Mesothelial cell of epicardium (in vitro differentiated cells): ENCODE measurements around the gene FCSK. TPM values are rescaled to one million over a fixed set of nuclear protein-coding genes. Genes with fewer than 3 reads are reported as not detected.
A peak's percentile ranks its signal among the peaks of the same experiment; 100 is the strongest.

Experiments used
- DNase-seq, 2 experiments: peaks; one replicate each; pipeline ENCODE4 v3.0.0; 2021; ENCODE audit warnings: low spot score in 2 of 2; ENCODE audit not compliant: unreplicated experiment in 2 of 2
- H3K27ac Mint-ChIP-seq: 2 replicates; pipeline ENCODE4 v1.8.0; 2021; ENCODE audit warnings: mixed read lengths
- H3K27me3 Mint-ChIP-seq: 2 replicates; pipeline ENCODE4 v1.8.0; 2021; ENCODE audit warnings: low read depth, mixed read lengths
- H3K36me3 Mint-ChIP-seq: 2 replicates; pipeline ENCODE4 v1.8.0; 2021; ENCODE audit warnings: mixed read lengths
- H3K4me1 Mint-ChIP-seq: 2 replicates; pipeline ENCODE4 v1.8.0; 2021; ENCODE audit warnings: mixed read lengths
- H3K4me3 Mint-ChIP-seq: 2 replicates; pipeline ENCODE4 v1.8.0; 2021; ENCODE audit warnings: mild to moderate bottlenecking, moderate library complexity, mixed read lengths
- H3K9me3 Mint-ChIP-seq: 2 replicates; pipeline ENCODE4 v1.8.0; 2021; ENCODE audit warnings: mixed read lengths
- total RNA-seq: library from RNA; stranded (reverse); gene quantifications from 3 replicates; pipeline ENCODE4 v1.2.1, GENCODE V29; 2021
- TF ChIP-seq, protein P1 (sequence below): fragments of 200-600 bp; sonication (generic); IDR thresholded peaks from one replicate; pipeline ENCODE4 v1.5.0; 2021; ENCODE audit warnings: antibody characterized with exemption; ENCODE audit not compliant: unreplicated experiment

The FCSK gene
- total RNA-seq, 1 donor from 2014 or later = 27.7 TPM

DNA sequence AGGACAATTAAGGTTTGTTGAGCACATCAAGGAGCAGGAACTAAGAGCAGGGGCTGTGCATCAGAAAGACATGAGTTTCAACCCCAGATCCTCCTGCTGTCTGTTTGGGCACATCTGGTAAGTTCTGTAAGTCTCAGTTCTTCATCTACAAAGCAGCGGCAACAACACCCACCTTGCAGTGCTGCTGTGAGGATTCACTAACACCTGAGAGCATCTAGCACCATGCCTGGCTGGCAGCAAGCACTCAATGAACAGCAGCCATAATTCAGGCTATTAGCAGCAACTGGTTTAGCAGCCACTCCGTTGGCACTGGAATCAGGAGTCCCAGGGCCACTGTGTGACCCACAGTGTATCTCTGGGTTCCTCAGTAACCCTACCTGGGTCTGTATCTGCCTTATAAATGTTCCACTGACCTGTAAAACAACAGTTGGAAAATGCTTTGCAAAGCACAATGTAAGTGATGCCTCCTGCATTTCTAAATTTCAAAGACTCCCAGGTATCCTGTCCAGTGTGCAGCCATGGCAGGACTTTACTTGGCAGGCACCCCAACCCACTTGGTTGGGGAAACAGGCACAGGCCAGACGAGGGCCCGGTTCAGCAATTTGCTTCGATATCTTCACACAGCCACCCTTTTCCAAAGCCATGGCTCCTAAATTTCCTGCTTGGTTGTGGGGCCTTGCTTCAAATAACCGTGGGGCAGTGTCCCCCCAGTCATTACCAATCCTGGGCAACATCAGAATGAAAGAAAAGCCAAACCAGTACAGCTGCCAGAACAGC lies 19.7 kb upstream of the FCSK start:
- no peaks in the 10 kb centered on the region for H3K27me3 Mint-ChIP-seq
- no peak for DNase-seq
- H3K4me3 Mint-ChIP-seq = no peak overlapping the region
- H3K36me3 Mint-ChIP-seq = peaks cover 4% of the 10 kb centered on the region
- peak overlapping the region; percentile 88 for H3K27ac Mint-ChIP-seq
- TF ChIP-seq, protein P1, sequence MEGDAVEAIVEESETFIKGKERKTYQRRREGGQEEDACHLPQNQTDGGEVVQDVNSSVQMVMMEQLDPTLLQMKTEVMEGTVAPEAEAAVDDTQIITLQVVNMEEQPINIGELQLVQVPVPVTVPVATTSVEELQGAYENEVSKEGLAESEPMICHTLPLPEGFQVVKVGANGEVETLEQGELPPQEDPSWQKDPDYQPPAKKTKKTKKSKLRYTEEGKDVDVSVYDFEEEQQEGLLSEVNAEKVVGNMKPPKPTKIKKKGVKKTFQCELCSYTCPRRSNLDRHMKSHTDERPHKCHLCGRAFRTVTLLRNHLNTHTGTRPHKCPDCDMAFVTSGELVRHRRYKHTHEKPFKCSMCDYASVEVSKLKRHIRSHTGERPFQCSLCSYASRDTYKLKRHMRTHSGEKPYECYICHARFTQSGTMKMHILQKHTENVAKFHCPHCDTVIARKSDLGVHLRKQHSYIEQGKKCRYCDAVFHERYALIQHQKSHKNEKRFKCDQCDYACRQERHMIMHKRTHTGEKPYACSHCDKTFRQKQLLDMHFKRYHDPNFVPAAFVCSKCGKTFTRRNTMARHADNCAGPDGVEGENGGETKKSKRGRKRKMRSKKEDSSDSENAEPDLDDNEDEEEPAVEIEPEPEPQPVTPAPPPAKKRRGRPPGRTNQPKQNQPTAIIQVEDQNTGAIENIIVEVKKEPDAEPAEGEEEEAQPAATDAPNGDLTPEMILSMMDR = no peak
- peaks cover 70% of the 10 kb centered on the region for H3K4me1 Mint-ChIP-seq
- no peaks in the 10 kb centered on the region for H3K9me3 Mint-ChIP-seq

DNA sequence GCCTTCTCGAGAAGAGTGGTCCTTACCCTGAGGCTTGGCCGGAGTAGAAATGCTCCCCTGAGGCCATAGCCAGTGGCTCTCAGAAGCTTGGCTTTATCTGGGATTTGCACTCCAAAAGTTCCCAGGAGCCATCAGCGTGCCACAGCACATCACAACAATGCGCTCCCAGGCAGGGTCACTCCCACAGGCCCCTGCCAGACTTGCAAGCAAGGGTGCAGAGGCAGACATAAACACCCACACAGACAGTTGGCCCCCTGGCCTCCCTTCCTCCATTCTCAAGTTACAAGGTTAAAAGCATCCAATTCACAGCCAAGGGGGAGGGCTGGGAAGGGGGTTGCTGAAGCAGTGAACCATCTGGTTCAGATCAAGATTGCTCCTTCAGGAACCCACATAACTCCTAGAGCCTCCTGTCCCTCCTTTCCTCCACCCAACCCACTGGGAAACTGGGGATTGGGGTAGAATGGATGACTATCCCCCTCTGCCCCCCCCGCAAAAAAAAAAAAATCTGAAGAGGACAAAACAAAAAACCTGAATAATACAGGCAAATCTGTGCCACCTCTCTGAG lies 17.3 kb upstream of the FCSK start:
- peak overlapping the region; percentile 97 for H3K4me3 Mint-ChIP-seq
- TF ChIP-seq, protein P1 = no peak
- H3K36me3 Mint-ChIP-seq = peaks cover 4% of the 10 kb centered on the region
- peak overlapping the region; percentile 98 for H3K27ac Mint-ChIP-seq
- peak; percentile 40 to 69 for DNase-seq
- H3K9me3 Mint-ChIP-seq = no peaks in the 10 kb centered on the region
- peaks cover 57% of the 10 kb centered on the region for H3K4me1 Mint-ChIP-seq
- no peaks in the 10 kb centered on the region for H3K27me3 Mint-ChIP-seq

DNA sequence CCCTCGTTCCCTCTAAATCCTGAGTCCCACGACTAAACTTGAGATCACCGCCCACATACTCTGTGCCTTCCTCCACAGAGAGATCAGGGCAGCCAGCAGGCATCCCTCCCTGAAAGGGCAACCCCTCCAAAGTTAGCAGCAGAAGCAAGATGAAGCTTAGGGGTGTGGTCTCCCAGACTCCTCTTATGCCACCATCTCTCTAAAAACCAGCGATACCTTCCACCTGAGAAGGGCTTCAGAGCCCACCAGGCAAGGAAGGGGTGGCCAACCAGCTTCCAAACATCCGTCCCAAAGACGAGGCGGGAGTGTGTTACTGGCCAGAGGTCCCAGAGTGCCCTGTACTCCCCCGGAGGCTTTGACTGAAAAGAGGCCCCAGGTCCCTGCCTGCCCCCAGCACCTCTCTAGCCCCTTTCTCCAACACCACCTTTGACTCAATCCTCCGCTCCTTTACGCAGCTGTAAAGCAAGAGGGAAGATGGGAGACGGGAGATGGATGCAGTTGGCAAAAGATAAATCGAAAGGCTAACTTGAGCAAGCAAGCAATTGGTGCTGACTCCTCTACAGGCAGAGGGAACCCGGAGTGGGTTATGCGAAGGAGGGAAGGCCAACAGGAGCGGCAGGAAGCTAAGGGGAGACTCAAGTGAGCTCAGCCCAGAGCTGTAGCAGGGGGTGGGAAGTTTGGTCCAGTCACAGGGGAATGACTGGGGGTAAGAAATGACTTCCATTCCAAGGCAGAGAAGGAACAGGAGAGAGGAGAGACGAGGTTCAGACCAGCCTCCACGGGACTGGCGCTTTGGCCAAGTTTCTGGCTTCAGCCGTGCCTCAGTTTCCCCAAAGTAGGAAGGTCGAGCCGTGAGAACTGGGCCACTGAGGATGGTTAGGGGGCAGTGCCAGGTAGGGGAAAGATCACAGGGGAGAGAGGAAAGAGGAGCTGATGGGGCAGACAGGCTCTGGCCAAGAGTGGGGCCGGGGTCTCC lies 16.5 kb upstream of the FCSK start:
- H3K9me3 Mint-ChIP-seq = no peaks in the 10 kb centered on the region
- peak overlapping the region; percentile 97 for H3K4me3 Mint-ChIP-seq
- TF ChIP-seq, protein P1 = no peak
- peak overlapping the region; percentile 98 for H3K27ac Mint-ChIP-seq
- H3K4me1 Mint-ChIP-seq = peaks cover 49% of the 10 kb centered on the region
- peaks cover 4% of the 10 kb centered on the region for H3K36me3 Mint-ChIP-seq
- no peaks in the 10 kb centered on the region for H3K27me3 Mint-ChIP-seq
- DNase-seq = peak in 1 of 2 experiments; percentile 50

DNA sequence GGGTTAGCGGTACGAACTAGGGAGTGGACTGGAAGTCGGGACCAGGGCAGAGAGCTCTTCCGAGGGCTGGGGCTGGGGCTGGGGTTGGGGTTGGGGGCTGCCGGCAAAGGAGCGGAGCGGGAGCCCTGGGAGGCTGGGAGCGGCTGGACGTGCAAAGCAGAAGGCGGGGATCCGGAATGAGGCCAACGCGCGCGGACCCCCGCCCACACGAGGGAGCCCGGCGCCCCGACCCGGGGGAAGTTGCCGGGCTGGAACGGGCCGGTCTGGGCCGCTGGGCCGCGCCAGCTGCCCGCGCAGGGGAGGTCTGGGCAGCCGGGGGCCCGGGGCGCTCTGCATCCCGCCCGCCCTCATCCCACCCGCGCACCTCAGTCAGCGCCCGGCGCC lies 15.8 kb upstream of the FCSK start:
- Mint-ChIP-seq H3K4me3 (peak overlapping the region; percentile 97), H3K27ac (peak overlapping the region; percentile 98), H3K4me1 (peaks cover 42% of the 10 kb centered on the region), H3K27me3 (no peaks in the 10 kb centered on the region), H3K36me3 (peaks cover 4% of the 10 kb centered on the region), H3K9me3 (no peaks in the 10 kb centered on the region)
- TF ChIP-seq, protein P1 = no peak
- DNase-seq = peak; percentile 39 to 62

DNA sequence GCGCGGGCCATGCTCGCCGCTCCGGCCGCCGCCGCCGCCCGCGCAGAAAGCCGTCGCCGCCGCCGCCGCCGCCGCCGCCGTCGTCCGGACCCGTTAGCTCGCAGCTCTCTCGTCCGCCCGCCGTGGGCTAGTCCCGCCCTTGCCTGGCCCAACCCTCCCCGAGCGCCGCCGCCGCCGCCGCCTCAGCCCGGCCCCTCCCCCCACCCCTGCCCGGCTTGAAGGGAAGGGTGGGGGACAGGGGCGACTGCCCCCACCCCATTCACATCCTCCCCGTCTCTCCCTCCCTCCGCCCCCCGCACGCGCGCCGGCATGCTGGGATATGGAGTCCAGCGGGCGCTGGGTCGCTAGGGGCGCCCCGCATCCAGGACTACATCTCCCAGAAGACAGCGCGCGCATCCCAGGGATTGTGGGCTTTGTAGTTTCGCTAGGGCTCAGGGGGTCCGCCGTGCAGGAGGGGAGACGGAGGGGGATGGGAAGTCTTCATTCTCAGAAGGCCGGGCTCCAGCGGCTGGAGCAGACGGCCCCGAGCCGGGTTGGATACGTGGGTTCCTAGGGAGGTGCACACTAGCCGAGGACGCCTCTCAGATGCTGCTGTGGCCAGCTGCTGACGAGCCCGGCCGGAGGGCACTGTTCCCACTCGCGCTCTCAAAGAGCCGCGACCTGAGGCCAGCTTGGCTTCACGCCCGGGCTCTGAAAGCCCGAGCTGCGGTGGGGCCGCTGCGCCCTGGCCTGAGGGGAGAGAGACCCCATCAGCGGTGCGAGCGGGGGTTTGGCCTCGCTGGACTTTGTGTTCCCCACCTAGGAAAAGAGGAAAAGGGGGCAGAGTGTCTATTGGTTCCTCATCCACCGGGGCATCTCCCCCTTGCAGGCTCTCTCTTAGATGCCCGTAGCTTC lies 15.2 kb upstream of the FCSK start, which contains the start of gene ST3GAL2:
ST3GAL2 (minus strand) TSS at position 132 of the 894 bp plus-strand sequence. CDS start 40,570 bp downstream, outside the sequence.
- peak; percentile 92 to 94 for DNase-seq
- Mint-ChIP-seq H3K9me3 (no peaks in the 10 kb centered on the region), H3K4me3 (peak within 1 kb of the TSS; percentile 97), H3K4me1 (peaks cover 36% of the 10 kb centered on the region), H3K27ac (peak within 1 kb of the TSS; percentile 98), H3K36me3 (no peaks in the 10 kb centered on the region), H3K27me3 (no peaks in the 10 kb centered on the region)
- TF ChIP-seq, protein P1 = no peak
